Neutrophil (primary cell): ENCODE data around the gene FKBP5.

Experiments
- H3K27ac ChIP-seq: fragments of 200-600 bp; sonication (generic); 2 replicates; pipeline ENCODE4 v1.5.1; 2016; ENCODE audit warnings: mild to moderate bottlenecking, moderate library complexity
- H3K27me3 ChIP-seq: fragments of 200-600 bp; sonication (generic); 2 replicates; pipeline ENCODE4 v1.6.0; 2016; ENCODE audit warnings: mild to moderate bottlenecking
- H3K36me3 ChIP-seq: fragments of 200-600 bp; sonication (generic); 2 replicates; pipeline ENCODE4 v1.5.1; 2017
- H3K4me1 ChIP-seq, 2 experiments: fragments of 200-600 bp in 1 of 2; sonication (generic) in 1 of 2; 1 replicate in 1 of 2; 2 replicates in 1 of 2; pipeline versions ENCODE4 v1.5.1 to v1.6.1; 2013 to 2016; ENCODE audit warnings: low read depth in 1 of 2, low read length in 1 of 2, mild to moderate bottlenecking in 1 of 2, moderate library complexity in 1 of 2; ENCODE audit not compliant: control insufficient read depth in 1 of 2, insufficient read depth in 1 of 2
- H3K4me3 ChIP-seq, 2 experiments: fragments of 200-600 bp in 1 of 2; sonication (generic) in 1 of 2; 1 replicate in 1 of 2; 2 replicates in 1 of 2; pipeline ENCODE4 v1.5.1; 2013 to 2016; ENCODE audit warnings: low read depth in 1 of 2, low read length in 1 of 2, mild to moderate bottlenecking in 1 of 2, moderate library complexity in 1 of 2
- H3K9me3 ChIP-seq: fragments of 200-600 bp; sonication (generic); 2 replicates; pipeline ENCODE4 v1.5.1; 2016
- TF ChIP-seq, protein P1 (sequence below): fragments of 200-600 bp; sonication (generic); IDR thresholded peaks from 2 replicates; pipeline ENCODE4 v1.5.1; 2016; ENCODE audit warnings: antibody characterized with exemption

Gene FKBP5

DNA sequence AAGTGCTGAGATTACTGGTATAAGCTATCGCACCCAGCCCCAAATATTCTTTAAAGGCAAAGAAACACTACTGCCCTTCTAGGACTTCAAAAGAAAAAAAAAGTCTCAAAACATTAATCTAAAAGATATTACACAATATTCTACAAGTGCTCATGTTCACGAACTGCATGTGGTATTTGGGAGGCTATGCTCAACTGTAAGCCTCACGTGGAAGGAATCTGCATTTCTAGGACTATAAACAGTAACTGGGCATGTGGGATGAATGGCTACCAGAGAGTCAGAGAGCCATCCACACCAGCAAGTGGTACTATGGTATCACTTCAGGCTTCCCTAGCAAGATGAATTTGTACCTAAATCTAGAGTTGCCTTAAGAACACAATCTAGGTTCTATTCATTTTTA lies 50.0 kb downstream of the FKBP5 start:
- H3K36me3 ChIP-seq = peaks cover 49% of the 10 kb centered on the region
- no peak overlapping the region for H3K27ac ChIP-seq
- no peaks in the 10 kb centered on the region for H3K9me3 ChIP-seq
- no peaks in the 10 kb centered on the region for H3K27me3 ChIP-seq
- no peak overlapping the region for H3K4me3 ChIP-seq
- TF ChIP-seq, protein P1, sequence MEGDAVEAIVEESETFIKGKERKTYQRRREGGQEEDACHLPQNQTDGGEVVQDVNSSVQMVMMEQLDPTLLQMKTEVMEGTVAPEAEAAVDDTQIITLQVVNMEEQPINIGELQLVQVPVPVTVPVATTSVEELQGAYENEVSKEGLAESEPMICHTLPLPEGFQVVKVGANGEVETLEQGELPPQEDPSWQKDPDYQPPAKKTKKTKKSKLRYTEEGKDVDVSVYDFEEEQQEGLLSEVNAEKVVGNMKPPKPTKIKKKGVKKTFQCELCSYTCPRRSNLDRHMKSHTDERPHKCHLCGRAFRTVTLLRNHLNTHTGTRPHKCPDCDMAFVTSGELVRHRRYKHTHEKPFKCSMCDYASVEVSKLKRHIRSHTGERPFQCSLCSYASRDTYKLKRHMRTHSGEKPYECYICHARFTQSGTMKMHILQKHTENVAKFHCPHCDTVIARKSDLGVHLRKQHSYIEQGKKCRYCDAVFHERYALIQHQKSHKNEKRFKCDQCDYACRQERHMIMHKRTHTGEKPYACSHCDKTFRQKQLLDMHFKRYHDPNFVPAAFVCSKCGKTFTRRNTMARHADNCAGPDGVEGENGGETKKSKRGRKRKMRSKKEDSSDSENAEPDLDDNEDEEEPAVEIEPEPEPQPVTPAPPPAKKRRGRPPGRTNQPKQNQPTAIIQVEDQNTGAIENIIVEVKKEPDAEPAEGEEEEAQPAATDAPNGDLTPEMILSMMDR = no peak
- no peaks in the 10 kb centered on the region for H3K4me1 ChIP-seq

DNA sequence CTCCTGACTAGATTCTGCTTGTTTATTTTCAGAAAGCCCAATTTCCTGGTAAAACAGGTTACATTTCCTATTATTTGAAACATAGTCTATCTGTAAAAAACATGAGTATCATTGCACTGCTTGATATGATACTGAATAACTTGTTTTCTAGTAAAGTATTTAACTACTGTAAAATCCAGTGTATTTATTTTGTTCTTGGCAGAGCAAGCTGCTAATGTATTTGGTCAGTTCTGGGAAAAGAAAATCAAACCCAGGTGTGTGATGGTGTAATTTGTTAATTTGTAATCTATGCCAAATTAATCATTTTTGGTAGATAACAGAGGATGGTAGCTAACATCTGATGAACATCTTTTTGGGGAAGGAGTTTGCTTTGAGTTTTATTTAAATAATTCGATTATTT lies 50.8 kb downstream of the FKBP5 start:
- no peaks in the 10 kb centered on the region for H3K4me1 ChIP-seq
- no peak overlapping the region for H3K4me3 ChIP-seq
- H3K36me3 ChIP-seq = peaks cover 48% of the 10 kb centered on the region
- no peak overlapping the region for H3K27ac ChIP-seq
- no peaks in the 10 kb centered on the region for H3K9me3 ChIP-seq
- TF ChIP-seq, protein P1 = no peak
- H3K27me3 ChIP-seq = no peaks in the 10 kb centered on the region

DNA sequence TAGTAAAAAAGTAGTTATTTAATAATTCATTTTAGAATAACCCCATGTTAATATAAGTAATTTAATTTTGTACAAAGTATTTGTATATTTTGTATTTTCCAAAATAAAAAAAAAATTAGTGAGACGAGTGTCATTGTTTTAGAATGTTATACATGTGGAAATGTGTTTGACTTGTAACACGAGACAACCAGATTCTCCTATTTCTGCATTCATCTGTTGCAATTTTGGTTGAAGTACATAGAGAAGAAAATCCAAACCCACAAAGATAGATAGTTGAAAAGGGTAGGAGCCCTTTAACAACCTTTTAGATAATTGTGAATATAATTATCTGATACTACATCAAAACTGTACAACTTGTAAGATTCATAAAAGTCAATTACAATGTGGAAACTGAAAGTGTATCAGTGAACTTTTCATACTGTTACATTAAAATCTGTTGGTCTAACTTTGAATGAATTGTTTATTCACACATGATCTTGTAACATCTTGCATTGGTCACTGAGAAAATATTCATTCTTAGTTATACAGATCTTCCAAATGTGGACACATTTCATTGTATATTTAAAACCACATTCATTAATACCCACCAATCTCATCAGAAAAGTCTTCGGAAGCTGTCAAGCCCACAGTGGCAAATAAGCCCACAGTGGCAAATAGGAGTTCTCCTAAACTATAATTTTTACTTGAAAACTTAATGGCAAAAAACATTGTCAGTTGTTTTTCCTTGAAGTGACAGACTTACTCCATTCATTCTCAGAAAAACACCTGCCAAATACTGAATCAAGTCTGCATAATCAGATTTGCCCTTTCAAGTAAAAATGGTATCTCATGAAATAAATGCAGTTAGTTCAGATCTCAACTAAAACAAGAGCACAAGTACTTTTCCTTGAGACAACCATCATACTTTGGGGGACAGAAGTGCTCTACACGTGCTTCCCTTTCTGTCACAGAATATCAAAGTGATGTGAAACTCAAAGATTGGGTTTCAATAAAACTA lies 52.8 kb downstream of the FKBP5 start:
- Histone ChIP-seq H3K4me3 (no peak overlapping the region), H3K9me3 (no peaks in the 10 kb centered on the region), H3K27me3 (no peaks in the 10 kb centered on the region), H3K27ac (no peak overlapping the region), H3K4me1 (no peaks in the 10 kb centered on the region), H3K36me3 (peaks cover 31% of the 10 kb centered on the region)
- TF ChIP-seq, protein P1 = no peak

DNA sequence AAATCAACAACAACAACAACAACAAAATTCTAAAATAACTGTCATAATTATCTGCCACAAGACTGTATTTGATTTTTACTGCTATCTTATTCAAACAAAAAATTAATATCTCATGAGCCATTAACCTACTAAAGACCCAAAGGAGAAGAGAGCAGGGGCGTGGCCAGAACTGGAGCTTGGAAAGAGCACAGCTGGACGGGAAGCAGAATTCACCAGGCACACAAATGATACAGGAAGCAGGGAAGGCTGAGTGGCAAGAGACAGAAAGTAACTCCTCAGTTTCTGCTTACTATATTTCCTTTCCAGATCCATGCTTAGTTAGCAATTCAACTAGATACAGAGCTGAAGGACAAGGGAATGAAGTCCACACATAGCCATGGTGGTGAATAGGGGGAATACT lies 54.4 kb downstream of the FKBP5 start:
- TF ChIP-seq, protein P1 = no peak
- Histone ChIP-seq H3K27me3 (no peaks in the 10 kb centered on the region), H3K27ac (no peak overlapping the region), H3K4me1 (no peaks in the 10 kb centered on the region), H3K4me3 (no peak overlapping the region), H3K9me3 (no peaks in the 10 kb centered on the region), H3K36me3 (peaks cover 18% of the 10 kb centered on the region)

DNA sequence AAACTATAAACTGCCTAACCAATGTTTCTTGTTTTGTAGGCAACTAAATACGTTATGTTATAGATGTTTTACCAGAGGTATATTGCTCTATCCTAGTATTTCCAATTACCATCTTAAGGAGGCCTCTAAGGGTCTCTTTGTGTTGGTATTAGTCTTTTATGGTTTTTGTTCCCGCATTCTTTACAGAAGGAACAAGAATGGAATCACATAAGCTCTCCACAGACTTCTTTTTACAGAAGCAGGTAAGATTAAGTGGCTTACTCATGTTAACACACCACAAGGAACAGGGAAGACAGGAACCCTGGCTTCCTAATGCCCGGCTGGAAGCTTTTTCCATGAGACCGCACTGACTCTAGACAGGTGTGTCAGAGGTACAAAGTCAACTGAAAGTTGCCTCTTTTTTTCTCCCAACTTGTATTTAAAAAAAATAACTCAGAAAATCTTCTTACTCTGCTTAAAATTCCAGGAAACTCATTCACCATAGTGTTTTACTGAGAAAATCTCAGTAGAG lies 55.1 kb downstream of the FKBP5 start:
- H3K27ac ChIP-seq = no peak overlapping the region
- H3K9me3 ChIP-seq = no peaks in the 10 kb centered on the region
- no peaks in the 10 kb centered on the region for H3K27me3 ChIP-seq
- H3K36me3 ChIP-seq = peaks cover 18% of the 10 kb centered on the region
- TF ChIP-seq, protein P1 = no peak
- no peak overlapping the region for H3K4me3 ChIP-seq
- H3K4me1 ChIP-seq = no peaks in the 10 kb centered on the region
